ENCODE measurements around the gene CCR5AS.

CCR5AS gene

DNA sequence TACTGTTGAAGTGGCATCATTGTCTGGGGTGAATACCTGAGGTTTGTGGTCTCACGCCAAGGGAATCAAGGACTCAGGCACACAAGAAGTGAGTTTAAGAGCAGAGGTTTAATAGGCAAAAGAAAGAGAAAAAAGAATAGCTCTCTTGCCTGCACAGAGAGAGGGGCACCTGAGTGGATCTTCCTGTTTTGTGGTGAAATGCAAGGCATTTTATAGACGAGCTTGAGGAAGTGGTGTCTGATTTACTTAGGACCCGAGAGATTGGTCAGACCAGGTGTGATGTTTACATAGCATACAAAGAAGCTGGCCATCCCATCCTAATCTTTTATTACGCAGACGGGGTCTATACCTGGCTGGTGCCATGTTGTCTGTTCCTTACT lies 22.9 kb downstream of the CCR5AS start:
- TF ChIP-seq, protein P1, sequence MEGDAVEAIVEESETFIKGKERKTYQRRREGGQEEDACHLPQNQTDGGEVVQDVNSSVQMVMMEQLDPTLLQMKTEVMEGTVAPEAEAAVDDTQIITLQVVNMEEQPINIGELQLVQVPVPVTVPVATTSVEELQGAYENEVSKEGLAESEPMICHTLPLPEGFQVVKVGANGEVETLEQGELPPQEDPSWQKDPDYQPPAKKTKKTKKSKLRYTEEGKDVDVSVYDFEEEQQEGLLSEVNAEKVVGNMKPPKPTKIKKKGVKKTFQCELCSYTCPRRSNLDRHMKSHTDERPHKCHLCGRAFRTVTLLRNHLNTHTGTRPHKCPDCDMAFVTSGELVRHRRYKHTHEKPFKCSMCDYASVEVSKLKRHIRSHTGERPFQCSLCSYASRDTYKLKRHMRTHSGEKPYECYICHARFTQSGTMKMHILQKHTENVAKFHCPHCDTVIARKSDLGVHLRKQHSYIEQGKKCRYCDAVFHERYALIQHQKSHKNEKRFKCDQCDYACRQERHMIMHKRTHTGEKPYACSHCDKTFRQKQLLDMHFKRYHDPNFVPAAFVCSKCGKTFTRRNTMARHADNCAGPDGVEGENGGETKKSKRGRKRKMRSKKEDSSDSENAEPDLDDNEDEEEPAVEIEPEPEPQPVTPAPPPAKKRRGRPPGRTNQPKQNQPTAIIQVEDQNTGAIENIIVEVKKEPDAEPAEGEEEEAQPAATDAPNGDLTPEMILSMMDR (IDR thresholded peaks at IDR 0.05) = no peak
- ChIA-PET CTCF (interaction anchor here (0.6 to 2.3 kb wide), 9 partner anchors 9 to 695 kb away, joined by 3 to 24 read pairs (median 3); partner anchors contain the start of genes CCR5, CCR5AS, CCRL2 and SACM1L), POLR2A (interaction anchor here (1.0 to 1.1 kb wide), 2 partner anchors 9 to 83 kb away, joined by 3 to 6 read pairs; no protein-coding TSS in a partner anchor)
- Mint-ChIP-seq H3K36me3 (ENCODE audit: low read depth) (no peaks in the 10 kb centered on the region), H3K27ac (peak overlapping the region; percentile 92), H3K9me3 (no peaks in the 10 kb centered on the region), H3K27me3 (no peaks in the 10 kb centered on the region), H3K4me1 (peaks cover 56% of the 10 kb centered on the region), H3K4me3 (peak overlapping the region; percentile 69)
- intact Hi-C loops (cut with micrococcal nuclease) = loop anchor here (1.0 to 5.0 kb wide), 4 partner anchors 12 to 173 kb away; partner anchors contain the start of genes CCR5AS and CCRL2
- ATAC-seq (ENCODE audit: low read depth) (peak; percentile 43), DNase-seq (no peak)

DNA sequence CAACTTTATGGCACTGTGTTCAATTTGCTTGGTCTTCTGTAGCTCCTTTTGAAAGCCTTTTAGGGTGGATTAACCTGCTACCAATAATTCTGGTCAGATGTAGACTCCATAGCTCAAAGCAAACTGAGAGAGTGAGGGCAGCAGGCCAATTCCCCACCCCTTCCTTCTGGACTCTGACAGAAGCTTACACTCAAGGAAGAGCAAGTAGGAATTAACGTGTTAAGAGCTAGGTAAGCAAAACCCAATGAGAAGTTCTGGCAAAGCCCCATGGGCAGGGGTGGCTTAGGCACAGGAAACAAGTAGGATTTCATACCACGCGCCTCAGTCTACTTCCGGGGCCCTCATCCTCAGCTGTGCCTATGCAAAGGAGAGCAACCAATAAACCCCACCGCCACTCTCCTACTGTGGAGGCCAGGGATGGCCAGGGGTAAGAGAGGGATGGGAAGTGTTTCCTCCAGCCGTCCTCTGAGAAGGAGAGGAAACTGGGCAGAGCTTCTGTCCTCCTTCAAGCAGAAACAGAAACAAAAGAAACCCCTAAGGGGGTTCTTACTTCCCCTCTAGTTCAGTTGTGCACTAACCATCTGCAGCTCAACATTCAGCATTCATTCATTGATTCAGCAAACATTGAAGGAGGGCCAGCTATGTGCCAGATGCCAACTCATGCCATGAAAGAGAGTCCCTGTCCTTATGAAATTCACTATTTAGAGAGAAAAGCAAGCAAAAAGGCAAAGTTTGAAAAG lies 23.5 kb downstream of the CCR5AS start:
- intact Hi-C loops (cut with micrococcal nuclease) = loop anchor here (1.0 to 5.0 kb wide), 4 partner anchors 11 to 174 kb away; partner anchors contain the start of genes CCR5AS and CCRL2
- no peaks in the 10 kb centered on the region for H3K36me3 Mint-ChIP-seq (ENCODE audit: low read depth)
- H3K27me3 Mint-ChIP-seq = no peaks in the 10 kb centered on the region
- peak overlapping the region; percentile 92 for H3K27ac Mint-ChIP-seq
- peak; percentile 85 for ATAC-seq (ENCODE audit: low read depth)
- H3K4me1 Mint-ChIP-seq = peaks cover 59% of the 10 kb centered on the region
- no peaks in the 10 kb centered on the region for H3K9me3 Mint-ChIP-seq
- ChIA-PET CTCF (interaction anchor here (0.8 to 2.3 kb wide), 8 partner anchors 9 to 694 kb away, joined by 3 to 24 read pairs (median 4); partner anchors contain the start of genes CCR5, CCR5AS, CCRL2 and SACM1L), POLR2A (interaction anchor here (1.0 to 1.1 kb wide), 2 partner anchors 9 to 83 kb away, joined by 3 to 6 read pairs; no protein-coding TSS in a partner anchor)
- no peak for DNase-seq
- TF ChIP-seq, protein P1 (IDR thresholded peaks at IDR 0.05) = no peak
- H3K4me3 Mint-ChIP-seq = peak overlapping the region; percentile 69

DNA sequence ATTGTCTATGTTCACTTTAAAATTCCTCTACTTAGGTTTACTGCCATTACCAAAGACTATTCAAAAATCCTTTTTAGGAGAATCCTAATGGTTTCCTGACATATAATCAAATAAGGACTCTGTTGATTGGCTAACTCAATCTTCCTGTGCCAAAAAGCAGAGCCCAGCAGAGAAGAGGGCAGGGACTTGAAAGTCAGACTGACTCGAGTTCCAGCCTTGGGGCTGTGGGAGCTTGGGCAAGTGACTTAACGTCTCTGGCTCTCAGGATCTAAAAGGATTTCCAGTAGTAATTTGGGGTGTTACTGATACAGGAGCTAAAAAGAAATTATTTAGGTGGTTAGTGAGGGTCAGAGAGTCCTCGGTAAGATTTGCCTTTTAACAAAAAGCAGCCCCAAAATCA lies 25.2 kb downstream of the CCR5AS start:
- peaks cover 64% of the 10 kb centered on the region for H3K4me1 Mint-ChIP-seq

DNA sequence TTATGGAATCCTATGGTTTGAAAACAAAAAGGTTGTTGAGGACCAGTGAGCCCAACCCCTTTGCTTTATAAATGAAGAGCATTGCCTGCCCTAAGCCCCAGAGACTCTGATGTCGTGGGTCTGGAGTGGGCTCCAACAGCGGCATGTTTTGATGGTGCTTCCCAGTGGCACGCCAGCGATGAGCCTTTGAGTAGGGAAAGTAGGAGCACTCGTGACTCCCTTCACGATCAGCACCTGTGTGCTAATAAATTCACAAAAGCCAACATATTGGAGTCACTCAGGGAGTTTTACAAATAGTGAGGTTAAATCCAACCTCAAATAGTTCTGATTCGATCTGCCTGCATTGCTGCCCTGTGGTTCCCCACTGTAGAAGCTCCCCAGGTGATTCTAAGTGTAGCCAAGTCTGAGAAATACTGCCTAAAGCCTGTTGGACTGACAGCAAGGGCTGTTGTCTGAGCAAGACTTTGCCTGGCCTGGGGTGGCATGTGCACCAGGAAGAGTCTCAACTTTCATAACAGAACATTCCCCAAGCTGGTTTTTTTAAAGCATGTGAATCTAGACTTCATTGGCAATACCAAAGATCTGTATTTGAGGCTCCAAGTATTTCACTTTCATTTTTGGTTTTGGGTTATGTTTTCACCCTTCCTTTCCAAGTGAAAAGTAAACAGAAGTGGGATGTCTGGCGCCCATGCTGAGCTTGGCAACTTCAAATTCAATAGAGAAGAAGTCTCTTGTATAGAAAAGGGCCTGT lies 26.2 kb downstream of the CCR5AS start:
- peaks cover 61% of the 10 kb centered on the region for H3K4me1 Mint-ChIP-seq
- no peaks in the 10 kb centered on the region for H3K27me3 Mint-ChIP-seq
- intact Hi-C loops (cut with micrococcal nuclease) = loop anchor here (5.0 kb wide), 2 partner anchors 62 to 177 kb away; no protein-coding TSS in a partner anchor
- peak overlapping the region; percentile 47 for H3K4me3 Mint-ChIP-seq
- TF ChIP-seq, protein P1 (IDR thresholded peaks at IDR 0.05) = no peak
- DNase-seq = no peak
- peak overlapping the region; percentile 62 for H3K27ac Mint-ChIP-seq
- no peaks in the 10 kb centered on the region for H3K36me3 Mint-ChIP-seq (ENCODE audit: low read depth)
- no peak for ATAC-seq (ENCODE audit: low read depth)
- no peaks in the 10 kb centered on the region for H3K9me3 Mint-ChIP-seq
- ChIA-PET CTCF (interaction anchor here (0.8 kb wide), 1 partner anchor 104 kb away, joined by 3 read pairs; no protein-coding TSS in a partner anchor), POLR2A (no interaction called here)

More for the DNA sequence above, 25.2 kb downstream of the CCR5AS start:
- no peaks in the 10 kb centered on the region for H3K36me3 Mint-ChIP-seq (ENCODE audit: low read depth)
- intact Hi-C loops (cut with micrococcal nuclease) = loop anchor here (2.0 to 5.0 kb wide), 3 partner anchors 25 to 176 kb away; partner anchors contain the start of genes CCR5AS and CCRL2
- CTCF ChIA-PET = interaction anchor here (1.0 kb wide), 1 partner anchor 297 kb away, joined by 3 read pairs; no protein-coding TSS in a partner anchor
- DNase-seq = no peak
- H3K27me3 Mint-ChIP-seq = no peaks in the 10 kb centered on the region
- H3K9me3 Mint-ChIP-seq = no peaks in the 10 kb centered on the region
- TF ChIP-seq, protein P1 (IDR thresholded peaks at IDR 0.05) = no peak
- no peak overlapping the region for H3K4me3 Mint-ChIP-seq
- no peak for ATAC-seq (ENCODE audit: low read depth)
- POLR2A ChIA-PET = no interaction called here
- no peak overlapping the region for H3K27ac Mint-ChIP-seq
